ENCODE results near the gene SHC3. TPM values are rescaled to one million over a fixed set of nuclear protein-coding genes. Genes with fewer than 3 reads are reported as not detected.

The SHC3 gene
- total RNA-seq, 1 experiment from 2014 or later = 0.27 TPM

DNA sequence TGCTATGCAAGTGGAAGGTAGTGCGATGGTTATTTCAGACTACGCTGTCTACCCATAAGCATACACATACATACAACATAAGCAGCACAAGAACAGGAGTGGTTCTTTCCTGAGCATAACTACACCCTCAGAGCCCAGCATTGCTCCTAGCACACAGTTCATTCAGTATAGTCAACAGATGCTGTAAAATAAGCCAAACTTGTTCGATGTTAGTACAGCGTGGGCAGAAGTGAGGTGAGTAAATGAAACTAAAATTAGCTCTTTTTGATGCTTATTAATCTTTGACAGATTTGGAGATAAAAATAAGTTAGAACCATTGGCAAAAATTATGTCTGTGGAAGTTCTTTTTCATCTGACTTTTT, 139.5 kb downstream of the SHC3 start:
- intact Hi-C loops (cut with micrococcal nuclease) = loop anchor here (10.0 kb wide), 1 partner anchor 236 kb away; no protein-coding TSS in a partner anchor
- no TSS peak for BruUV-seq (replicated peaks)
- Histone ChIP-seq H3K79me2 (ENCODE audit: insufficient read depth, low read length) (no peaks in the 10 kb centered on the region), H3K27ac (ENCODE audit: low read depth, low read length) (no peak overlapping the region), H3K9me3 (ENCODE audit: control insufficient read depth in 1 of 2, insufficient read depth in 1 of 2, low read depth in 1 of 2, low read length in 2 of 2) (no peaks in the 10 kb centered on the region), H3K36me3 (ENCODE audit: control insufficient read depth in 1 of 2, insufficient read depth in 2 of 2, low read length in 2 of 2) (no peaks in the 10 kb centered on the region), H3K9me2 (ENCODE audit: insufficient read depth) (no peaks in the 10 kb centered on the region), H3K27me3 (ENCODE audit: insufficient read depth, low read length) (no peaks in the 10 kb centered on the region; the same call in 1 of the 2 replicates), H3K9ac (ENCODE audit: low read length) (no peak overlapping the region), H4K20me1 (ENCODE audit: insufficient read depth) (no peaks in the 10 kb centered on the region), H3K4me3 (replicated peaks in 1 of 2; ENCODE audit: low read depth in 1 of 2, low read length in 2 of 2) (no peak overlapping the region), H3K4me1 (ENCODE audit: control insufficient read depth in 1 of 2, insufficient read depth in 2 of 2, low read length in 2 of 2) (no peaks in the 10 kb centered on the region), H3K4me2 (ENCODE audit: low read length) (no peak overlapping the region), H2AFZ (ENCODE audit: low read depth, low read length, poor library complexity, severe bottlenecking) (no peak overlapping the region)
- RAD21 ChIA-PET (ENCODE audit: low non-redundant PET in 1 of 2, low total read pairs in 2 of 2, uncharacterized antibody in 2 of 2, unreplicated experiment in 2 of 2) = no interaction called here
- CTCF ChIA-PET = no interaction called here
- ATAC-seq = no peak
- no peak for TF ChIP-seq SIN3A (IDR thresholded peaks at IDR 0.05; ENCODE audit: low read depth)
- TF ChIP-seq TCF7L2 (IDR thresholded peaks at IDR 0.05; ENCODE audit: borderline replicate concordance, extremely low read depth, insufficient read depth, insufficient read length) = no peak
- TF ChIP-seq MAX (IDR thresholded peaks at IDR 0.05) = no peak
- TF ChIP-seq ATF3 (IDR thresholded peaks at IDR 0.05) = no peak
- no peak for TF ChIP-seq EGR1 (IDR thresholded peaks at IDR 0.05; ENCODE audit: low read depth)
- TF ChIP-seq, protein P1, sequence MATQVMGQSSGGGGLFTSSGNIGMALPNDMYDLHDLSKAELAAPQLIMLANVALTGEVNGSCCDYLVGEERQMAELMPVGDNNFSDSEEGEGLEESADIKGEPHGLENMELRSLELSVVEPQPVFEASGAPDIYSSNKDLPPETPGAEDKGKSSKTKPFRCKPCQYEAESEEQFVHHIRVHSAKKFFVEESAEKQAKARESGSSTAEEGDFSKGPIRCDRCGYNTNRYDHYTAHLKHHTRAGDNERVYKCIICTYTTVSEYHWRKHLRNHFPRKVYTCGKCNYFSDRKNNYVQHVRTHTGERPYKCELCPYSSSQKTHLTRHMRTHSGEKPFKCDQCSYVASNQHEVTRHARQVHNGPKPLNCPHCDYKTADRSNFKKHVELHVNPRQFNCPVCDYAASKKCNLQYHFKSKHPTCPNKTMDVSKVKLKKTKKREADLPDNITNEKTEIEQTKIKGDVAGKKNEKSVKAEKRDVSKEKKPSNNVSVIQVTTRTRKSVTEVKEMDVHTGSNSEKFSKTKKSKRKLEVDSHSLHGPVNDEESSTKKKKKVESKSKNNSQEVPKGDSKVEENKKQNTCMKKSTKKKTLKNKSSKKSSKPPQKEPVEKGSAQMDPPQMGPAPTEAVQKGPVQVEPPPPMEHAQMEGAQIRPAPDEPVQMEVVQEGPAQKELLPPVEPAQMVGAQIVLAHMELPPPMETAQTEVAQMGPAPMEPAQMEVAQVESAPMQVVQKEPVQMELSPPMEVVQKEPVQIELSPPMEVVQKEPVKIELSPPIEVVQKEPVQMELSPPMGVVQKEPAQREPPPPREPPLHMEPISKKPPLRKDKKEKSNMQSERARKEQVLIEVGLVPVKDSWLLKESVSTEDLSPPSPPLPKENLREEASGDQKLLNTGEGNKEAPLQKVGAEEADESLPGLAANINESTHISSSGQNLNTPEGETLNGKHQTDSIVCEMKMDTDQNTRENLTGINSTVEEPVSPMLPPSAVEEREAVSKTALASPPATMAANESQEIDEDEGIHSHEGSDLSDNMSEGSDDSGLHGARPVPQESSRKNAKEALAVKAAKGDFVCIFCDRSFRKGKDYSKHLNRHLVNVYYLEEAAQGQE (IDR thresholded peaks at IDR 0.05; ENCODE audit: low read depth) = no peak
- no peak for TF ChIP-seq EZH2phosphoT487 (IDR thresholded peaks at IDR 0.05; ENCODE audit: borderline replicate concordance)
- TF ChIP-seq SP1 (IDR thresholded peaks at IDR 0.05; ENCODE audit: low read depth) = no peak
- no peak for TF ChIP-seq CBX3 (IDR thresholded peaks at IDR 0.05; ENCODE audit: low read depth)
- TF ChIP-seq SRF (IDR thresholded peaks at IDR 0.05; ENCODE audit: low read depth) = no peak
- no peak for TF ChIP-seq ELF1 (IDR thresholded peaks at IDR 0.05; ENCODE audit: borderline replicate concordance, low read depth)
- POLR2A ChIA-PET = no interaction called here
- DNase-seq (ENCODE audit: low read depth, low spot score) = no peak

All from HCT116 (cell line).